Esophagus squamous epithelium (tissue), 5 donors: ENCODE data around the gene SMTNL2. TPM values are rescaled to one million over a fixed set of nuclear protein-coding genes. Genes with fewer than 3 reads are reported as not detected.

ENCODE experiments used
- DNase-seq: peaks from one replicate; lab custom pipeline; 2025; lab: John Stamatoyannopoulos, UW
- H3K27ac ChIP-seq, 4 donors: fragments of 200-600 bp; sonication (generic); one replicate each; pipeline ENCODE4 v1.5.1; 2016 to 2019; ENCODE audit warnings: mild to moderate bottlenecking in 1 of 4
- H3K27me3 ChIP-seq, 4 donors: fragments of 200-600 bp; sonication (generic); 1 replicate in 3 of 4; 2 replicates in 1 of 4; pipeline versions ENCODE4 v1.5.1 to v1.6.0; 2017 to 2021; ENCODE audit warnings: antibody characterized with exemption in 1 of 4
- H3K36me3 ChIP-seq, 3 donors: fragments of 200-600 bp; sonication (generic); one replicate each; pipeline ENCODE4 v1.5.1; 2016 to 2019
- H3K4me1 ChIP-seq, 3 donors: fragments of 200-600 bp; sonication (generic); one replicate each; pipeline ENCODE4 v1.5.1; 2017 to 2019
- H3K4me3 ChIP-seq, 4 donors: fragments of 200-600 bp; sonication (generic); 1 replicate in 3 of 4; 2 replicates in 1 of 4; pipeline ENCODE4 v1.5.1; 2016 to 2019; ENCODE audit warnings: mild to moderate bottlenecking in 2 of 4, moderate library complexity in 1 of 4
- H3K9me3 ChIP-seq, 3 donors: fragments of 200-600 bp; sonication (generic); one replicate each; pipeline ENCODE4 v1.5.1; 2016 to 2019
- POLR2A ChIP-seq, 4 donors: fragments of 450-650 bp; IDR thresholded peaks; one replicate each; pipeline ENCODE4 v1.6.1; 2017; ENCODE audit warnings: antibody characterized with exemption in 4 of 4, mild to moderate bottlenecking in 4 of 4, moderate library complexity in 3 of 4
- WGBS, 2 donors: methylation state at CpG; one replicate each; pipeline ENCODE4 v1.1.5; 2018; 5-methylcytosine and 5-hydroxymethylcytosine counted together
- intact Hi-C: fragments of 100-400 bp; cut with DNase I; formaldehyde crosslinking; loops from one replicate; pipeline ENCODE4 v1.15.0; 2022
- total RNA-seq, 4 donors: library from RNA; depleted of rRNA; stranded (reverse); fragments of >200 nt; gene quantifications; one replicate each; pipeline ENCODE4 v1.1.0, GENCODE V29; 2016
- TF ChIP-seq, protein P1 (sequence below), 6 experiments: fragments of 450-650 bp in 4 of 6; fragments of 200-600 bp in 2 of 6; sonication (generic) in 2 of 6; IDR thresholded peaks; one replicate each; pipeline ENCODE4 v1.5.1; 2016 to 2019; ENCODE audit warnings: antibody characterized with exemption in 6 of 6, mild to moderate bottlenecking in 4 of 6, moderate library complexity in 4 of 6
- donor health status: DM: yes; HTN: yes; CAD: no.

SMTNL2 gene
- total RNA-seq, 4 donors from 2014 or later = 0.41 to 0.76 (median 0.69) TPM

GRCh38 chr17:4631431-4631830, 47.1 kb downstream of the SMTNL2 start:
- H3K36me3 ChIP-seq = no peaks in the 10 kb centered on the region
- H3K4me1 ChIP-seq = peaks cover 0 to 6% (median 0%) of the 10 kb centered on the region in 3 donors
- 60 to 83% methylated on average over 7 to 8 of the region's 8 CpGs for whole genome bisulfite sequencing, 2 donors
- no peak overlapping the region for H3K27ac ChIP-seq
- no peak overlapping the region for H3K4me3 ChIP-seq
- DNase-seq = no peak
- H3K27me3 ChIP-seq = peaks cover 0 to 48% (median under 1%) of the 10 kb centered on the region in 4 donors
- intact Hi-C loops = no loop called here
- TF ChIP-seq, protein P1, sequence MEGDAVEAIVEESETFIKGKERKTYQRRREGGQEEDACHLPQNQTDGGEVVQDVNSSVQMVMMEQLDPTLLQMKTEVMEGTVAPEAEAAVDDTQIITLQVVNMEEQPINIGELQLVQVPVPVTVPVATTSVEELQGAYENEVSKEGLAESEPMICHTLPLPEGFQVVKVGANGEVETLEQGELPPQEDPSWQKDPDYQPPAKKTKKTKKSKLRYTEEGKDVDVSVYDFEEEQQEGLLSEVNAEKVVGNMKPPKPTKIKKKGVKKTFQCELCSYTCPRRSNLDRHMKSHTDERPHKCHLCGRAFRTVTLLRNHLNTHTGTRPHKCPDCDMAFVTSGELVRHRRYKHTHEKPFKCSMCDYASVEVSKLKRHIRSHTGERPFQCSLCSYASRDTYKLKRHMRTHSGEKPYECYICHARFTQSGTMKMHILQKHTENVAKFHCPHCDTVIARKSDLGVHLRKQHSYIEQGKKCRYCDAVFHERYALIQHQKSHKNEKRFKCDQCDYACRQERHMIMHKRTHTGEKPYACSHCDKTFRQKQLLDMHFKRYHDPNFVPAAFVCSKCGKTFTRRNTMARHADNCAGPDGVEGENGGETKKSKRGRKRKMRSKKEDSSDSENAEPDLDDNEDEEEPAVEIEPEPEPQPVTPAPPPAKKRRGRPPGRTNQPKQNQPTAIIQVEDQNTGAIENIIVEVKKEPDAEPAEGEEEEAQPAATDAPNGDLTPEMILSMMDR (IDR thresholded peaks at IDR 0.05) = no peak
- TF ChIP-seq POLR2A (IDR thresholded peaks at IDR 0.05) = no peak
- no peaks in the 10 kb centered on the region for H3K9me3 ChIP-seq

DNA sequence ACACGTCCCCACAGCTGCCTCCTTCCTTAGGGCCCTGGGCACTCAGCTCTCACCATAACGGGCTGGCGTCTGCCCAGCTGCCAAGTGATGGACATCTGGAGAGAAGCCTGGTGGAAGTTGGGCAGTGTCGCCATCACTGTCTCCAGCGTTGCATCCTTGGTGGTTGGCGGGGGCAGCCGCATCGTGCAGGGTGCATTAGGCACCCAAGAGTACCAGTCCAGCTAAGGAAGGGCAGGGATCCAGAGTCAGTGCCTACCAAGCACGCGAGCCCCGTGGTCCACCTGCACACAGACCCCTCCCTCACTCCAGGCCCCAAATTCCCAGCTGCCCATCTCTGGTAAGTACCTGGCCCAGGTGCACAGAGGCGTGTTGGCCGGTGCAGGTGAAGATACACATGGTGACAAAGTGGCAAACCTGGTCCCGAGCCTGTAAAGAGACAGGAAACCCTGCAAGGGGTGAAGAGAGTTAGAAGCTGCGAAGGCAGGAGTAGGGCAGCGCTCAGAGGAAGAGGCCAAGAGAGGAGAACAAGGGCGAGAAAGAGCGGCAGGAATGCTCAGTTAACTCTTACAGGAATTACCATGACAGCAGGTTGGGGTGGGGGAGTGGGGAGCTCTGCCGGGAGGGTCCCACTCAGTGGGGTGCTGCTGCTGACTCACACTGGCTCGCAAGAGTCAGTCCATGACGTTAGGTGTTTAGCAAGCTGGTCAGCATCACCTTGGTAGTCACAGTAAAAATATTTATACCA, 47.7 kb downstream of the SMTNL2 start:
- 68 to 69% methylated on average over 13 to 14 of the region's 21 CpGs for WGBS, 2 donors
- intact Hi-C loops = no loop called here
- Histone ChIP-seq H3K9me3 (no peaks in the 10 kb centered on the region), H3K27ac (no peak overlapping the region), H3K4me3 (no peak overlapping the region), H3K36me3 (no peaks in the 10 kb centered on the region), H3K4me1 (peaks cover 0 to 6% (median 0%) of the 10 kb centered on the region in 3 donors), H3K27me3 (peaks cover 0 to 54% (median 5%) of the 10 kb centered on the region in 4 donors)
- no peak for DNase-seq
- no peak for TF ChIP-seq POLR2A (IDR thresholded peaks at IDR 0.05)
- TF ChIP-seq, protein P1 (IDR thresholded peaks at IDR 0.05) = no peak

- H3K4me1 ChIP-seq = peaks cover 0 to 6% (median 0%) of the 10 kb centered on the region in 3 donors
- WGBS, 2 donors = 58 to 62% methylated on average over 4 to 7 of the region's 7 CpGs
- DNase-seq = no peak
- H3K36me3 ChIP-seq = no peaks in the 10 kb centered on the region
- intact Hi-C loops = no loop called here
- H3K9me3 ChIP-seq = no peaks in the 10 kb centered on the region
- H3K4me3 ChIP-seq = no peak overlapping the region
- no peak for TF ChIP-seq POLR2A (IDR thresholded peaks at IDR 0.05)
- TF ChIP-seq, protein P1 (IDR thresholded peaks at IDR 0.05) = no peak
- H3K27ac ChIP-seq = no peak overlapping the region
- H3K27me3 ChIP-seq = peaks cover 0 to 60% (median 5%) of the 10 kb centered on the region in 4 donors
Measured at GRCh38 chr17:4632581-4632920, 48.2 kb downstream of the SMTNL2 start.

DNA sequence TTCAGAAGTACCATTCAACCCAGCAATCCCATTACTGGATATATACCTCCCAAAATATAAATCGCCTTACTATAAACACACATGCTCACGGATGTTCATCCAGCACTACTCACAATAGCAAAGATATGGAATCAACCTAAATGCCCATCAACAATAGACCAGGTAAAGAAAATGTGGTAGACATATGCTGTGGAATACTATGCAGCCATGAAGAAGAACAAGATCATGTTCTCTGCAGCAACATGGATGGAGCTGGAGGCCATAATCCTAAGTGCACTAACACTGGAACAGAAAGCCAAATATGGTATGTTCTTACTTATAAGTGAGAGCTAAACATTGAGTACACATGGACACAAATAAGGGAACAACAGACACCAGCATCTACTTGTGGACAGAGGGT, 49.3 kb downstream of the SMTNL2 start:
- H3K4me1 ChIP-seq = peaks cover 0 to 8% (median 0%) of the 10 kb centered on the region in 3 donors
- intact Hi-C loops = no loop called here
- 85 to 88% methylated on average over 2 of the region's 2 CpGs for WGBS, 2 donors
- no peak overlapping the region for H3K4me3 ChIP-seq
- H3K36me3 ChIP-seq = no peaks in the 10 kb centered on the region
- no peak for TF ChIP-seq POLR2A (IDR thresholded peaks at IDR 0.05)
- TF ChIP-seq, protein P1 (IDR thresholded peaks at IDR 0.05) = no peak
- H3K27me3 ChIP-seq = peaks cover 0 to 65% (median 5%) of the 10 kb centered on the region in 4 donors
- H3K27ac ChIP-seq = no peak overlapping the region
- no peak for DNase-seq
- H3K9me3 ChIP-seq = no peaks in the 10 kb centered on the region

DNA sequence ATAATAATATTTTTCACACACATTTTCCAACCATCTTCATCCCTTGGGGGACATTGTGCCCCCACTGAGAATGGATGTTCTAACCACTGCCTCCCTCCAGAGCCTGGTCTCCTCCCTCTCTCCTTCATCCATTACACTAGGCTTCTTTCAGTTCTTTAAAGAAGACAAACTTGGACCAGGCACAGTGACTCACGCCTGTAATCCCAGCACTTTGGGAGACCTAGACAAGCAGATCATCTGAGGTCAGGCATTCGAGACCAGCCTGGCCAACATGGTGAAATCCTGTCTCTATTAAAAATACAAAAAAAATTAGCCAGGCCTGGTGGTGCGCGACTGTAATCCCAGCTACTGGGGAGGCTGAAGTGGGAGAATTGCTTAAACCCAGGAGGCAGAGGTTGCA, 50.6 kb downstream of the SMTNL2 start:
- H3K36me3 ChIP-seq = no peaks in the 10 kb centered on the region
- H3K4me3 ChIP-seq = no peak overlapping the region
- H3K27me3 ChIP-seq = peaks cover 0 to 74% (median 6%) of the 10 kb centered on the region in 4 donors
- no peak overlapping the region for H3K27ac ChIP-seq
- intact Hi-C loops = no loop called here
- WGBS, 2 donors = 46 to 52% methylated on average over 4 of the region's 4 CpGs
- DNase-seq = no peak
- peaks cover 0 to 17% (median 3%) of the 10 kb centered on the region in 3 donors for H3K4me1 ChIP-seq
- H3K9me3 ChIP-seq = no peaks in the 10 kb centered on the region
- no peak for TF ChIP-seq POLR2A (IDR thresholded peaks at IDR 0.05)
- TF ChIP-seq, protein P1 (IDR thresholded peaks at IDR 0.05) = no peak
